Activated CD8-positive, alpha-beta memory T cell treated with anti-CD3 and anti-CD28 coated beads, Interleukin-2, amount 50 U/mL, for 4 hours (primary cell): ENCODE data around the gene SLC46A1.

Experiments
- DNase-seq: peaks from one replicate; pipeline ENCODE4 v3.0.0-alpha.2; 2020

The SLC46A1 gene

DNA sequence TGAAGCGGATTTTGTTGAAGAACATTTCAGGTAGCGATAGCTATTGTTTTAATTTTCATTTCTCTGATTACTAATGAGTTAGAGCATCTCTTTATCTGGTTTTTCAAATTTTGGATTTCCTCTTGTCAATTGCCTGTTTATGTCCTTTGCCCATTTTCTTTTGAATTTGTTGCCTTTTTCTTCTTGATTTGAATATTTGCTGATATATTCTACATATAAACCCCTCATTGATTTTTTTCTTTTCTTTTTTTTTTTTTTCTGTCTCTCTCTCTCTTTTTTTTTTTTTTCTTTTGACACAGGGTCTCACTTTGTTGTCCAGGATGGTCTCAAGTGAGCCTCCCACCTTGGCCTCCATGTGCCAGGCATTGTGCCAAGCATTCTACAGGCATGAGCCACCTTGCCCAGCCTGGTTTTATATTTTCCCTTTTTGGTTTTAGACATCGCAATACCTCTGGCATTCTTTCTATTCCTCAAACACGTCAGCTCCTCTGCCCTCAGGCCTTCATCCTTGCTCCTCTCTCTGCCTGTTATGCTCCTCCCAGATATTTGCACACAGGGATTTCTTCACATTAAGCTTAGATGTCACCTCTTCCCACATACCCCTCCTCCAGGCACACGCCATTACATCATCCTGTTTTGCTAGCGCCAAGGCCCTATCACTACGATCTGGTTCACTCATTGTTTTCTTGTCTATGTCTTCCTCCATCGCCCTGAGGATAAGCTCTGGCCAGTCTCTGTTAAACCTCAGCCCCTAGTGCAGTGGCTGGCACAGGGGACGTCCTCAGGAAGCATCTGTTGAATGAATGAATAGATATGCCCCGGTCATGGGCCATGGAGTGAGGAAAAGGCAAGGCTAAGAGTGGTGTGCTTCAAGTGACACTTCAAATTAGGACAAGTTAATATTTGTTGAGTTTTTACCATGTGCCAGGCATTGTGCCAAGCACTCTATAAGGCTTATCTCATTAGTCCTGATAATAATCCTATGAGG, 25.9 kb downstream of the SLC46A1 start:
- no peak for DNase-seq

DNA sequence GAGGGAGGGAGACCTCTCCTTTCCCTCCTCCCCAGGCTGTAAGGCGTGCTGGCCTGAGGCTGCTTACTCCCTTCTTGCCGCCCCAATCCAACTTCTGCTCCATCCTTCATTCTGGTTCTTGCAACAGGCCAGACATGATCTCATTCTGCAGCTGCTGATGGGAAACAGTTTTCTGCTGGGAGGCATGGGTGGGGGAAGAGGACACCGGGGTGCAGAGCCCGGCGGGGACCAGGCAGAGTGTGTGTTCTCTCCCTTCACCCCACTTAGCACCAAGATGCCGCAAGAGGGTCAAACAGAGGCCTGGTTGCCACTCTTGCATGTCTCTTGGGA, 33.1 kb downstream of the SLC46A1 start:
- no peak for DNase-seq

DNA sequence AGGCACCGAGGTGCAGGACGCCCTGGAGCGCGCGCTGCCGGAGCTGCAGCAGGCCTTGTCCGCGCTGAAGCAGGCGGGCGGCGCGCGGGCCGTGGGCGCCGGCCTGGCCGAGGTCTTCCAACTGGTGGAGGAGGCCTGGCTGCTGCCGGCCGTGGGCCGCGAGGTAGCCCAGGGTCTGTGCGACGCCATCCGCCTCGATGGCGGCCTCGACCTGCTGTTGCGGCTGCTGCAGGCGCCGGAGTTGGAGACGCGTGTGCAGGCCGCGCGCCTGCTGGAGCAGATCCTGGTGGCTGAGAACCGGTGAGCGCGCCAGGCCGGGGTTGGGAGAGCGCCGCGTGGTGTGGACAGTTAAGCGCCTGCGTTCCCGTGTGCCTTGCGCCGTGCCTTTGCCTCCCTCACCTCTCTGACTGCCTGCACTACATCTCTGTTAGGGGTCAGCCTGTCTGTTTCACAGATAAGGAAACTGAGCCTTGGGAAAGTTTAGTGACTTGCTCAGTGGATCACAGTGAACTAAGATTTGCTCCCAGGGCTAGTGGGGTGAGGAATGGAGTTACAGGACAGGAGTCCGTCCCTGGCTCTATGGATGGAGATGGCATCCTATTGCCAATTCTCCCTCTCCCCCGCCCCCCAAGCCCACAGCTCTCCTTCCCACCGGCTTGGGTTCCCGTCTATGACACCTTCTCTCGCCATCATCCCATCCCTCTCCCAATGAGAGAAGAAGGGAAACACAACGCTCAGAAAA, 33.6 kb downstream of the SLC46A1 start:
- no peak for DNase-seq

- DNase-seq, result peak; percentile 85
Measured at GRCh38 chr17:28371245-28372202, 34.5 kb downstream of the SLC46A1 start, which contains the start of gene SARM1. TSS of gene SARM1 (plus strand) at chr17:28371694. CDS start at chr17:28372033, 339 bp downstream.

DNA sequence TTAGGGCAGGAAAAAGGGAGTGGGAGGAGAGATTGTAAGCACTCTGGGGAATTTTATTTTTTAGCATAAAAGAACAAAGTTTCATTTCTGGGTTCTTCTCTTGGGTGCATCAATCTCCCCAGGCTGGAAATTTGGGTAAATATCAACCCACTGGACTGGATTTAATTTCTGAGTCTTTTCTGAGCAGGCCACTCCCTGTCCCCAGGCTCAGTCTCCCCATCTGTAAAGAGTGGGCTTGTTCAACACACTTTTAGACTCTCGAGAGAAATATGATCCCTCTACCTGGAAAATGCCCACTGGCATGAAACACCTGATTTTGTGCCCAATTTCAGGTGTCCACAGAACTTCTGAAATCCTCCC, 35.3 kb downstream of the SLC46A1 start:
- DNase-seq, result no peak

- DNase-seq, result no peak
Measured at GRCh38 chr17:28370035-28370743, 35.8 kb downstream of the SLC46A1 start, which contains the start of gene VTN. TSS of gene VTN (minus strand) at chr17:28370307. CDS start at chr17:28370203, 104 bp downstream.

- no peak for DNase-seq
Measured at GRCh38 chr17:28369684-28370034, 36.4 kb downstream of the SLC46A1 start.

GRCh38 chr17:28368915-28369683, 36.9 kb downstream of the SLC46A1 start:
- DNase-seq, result no peak

DNA sequence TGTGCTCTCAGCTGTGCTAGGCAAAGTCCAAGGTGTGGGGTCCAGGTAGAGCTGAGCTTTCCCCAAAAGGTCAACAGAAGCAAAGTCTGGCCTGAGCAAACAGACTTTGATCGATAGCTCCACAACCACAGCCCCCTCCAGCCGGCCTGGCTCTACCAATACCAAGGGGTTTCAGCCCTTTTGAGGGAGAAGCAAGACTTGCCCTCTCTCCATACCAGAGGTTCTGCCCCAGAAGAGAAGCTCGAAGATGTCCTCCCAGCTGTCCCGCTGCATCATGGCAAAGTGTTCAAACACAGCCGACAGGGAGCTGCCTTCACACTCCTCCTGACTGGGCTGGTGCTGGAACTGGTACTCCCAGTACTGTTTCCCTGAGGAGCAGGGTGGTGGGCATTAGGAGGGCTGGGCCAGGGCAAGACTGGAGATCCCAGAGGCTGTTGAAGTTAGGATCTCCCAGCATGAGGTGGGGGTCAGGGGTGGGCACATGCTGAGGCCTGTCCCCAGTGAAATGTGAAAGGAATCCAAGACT, 37.6 kb downstream of the SLC46A1 start:
- DNase-seq, result no peak

DNA sequence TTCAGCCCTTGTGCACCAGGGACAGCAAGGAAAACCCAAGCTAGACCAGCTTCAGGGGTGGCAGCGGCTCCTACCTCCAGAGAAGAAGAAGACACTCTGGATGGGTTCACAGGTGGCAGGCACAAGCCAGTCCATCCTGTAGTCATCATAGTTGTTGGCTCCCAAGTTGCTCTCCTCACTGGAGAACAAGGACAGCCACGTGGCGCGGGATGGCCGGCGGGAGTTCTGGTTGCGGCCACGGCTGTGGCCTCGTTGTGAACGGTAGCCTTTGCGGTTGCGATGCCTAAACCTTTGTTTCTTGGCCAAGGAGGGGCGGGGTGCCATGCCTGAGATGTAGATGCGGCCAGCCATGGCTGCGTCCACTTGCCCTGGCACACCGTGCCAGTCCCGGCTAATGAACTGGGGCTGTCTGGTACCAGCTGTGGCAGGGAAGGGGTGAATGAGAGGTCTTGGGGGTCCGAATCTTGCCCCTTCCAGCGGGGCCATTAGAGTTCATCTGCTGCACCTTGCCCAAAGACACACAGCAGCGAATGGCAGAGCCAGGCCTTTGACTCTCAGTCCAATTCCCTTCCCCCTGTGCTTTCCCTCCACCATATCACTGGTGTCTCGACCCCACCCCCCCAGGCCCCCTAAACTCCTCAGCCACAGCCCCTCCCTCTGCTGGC, 38.2 kb downstream of the SLC46A1 start:
- no peak for DNase-seq

- no peak for DNase-seq
Measured at GRCh38 chr17:28366605-28367004, 39.4 kb downstream of the SLC46A1 start.

DNA sequence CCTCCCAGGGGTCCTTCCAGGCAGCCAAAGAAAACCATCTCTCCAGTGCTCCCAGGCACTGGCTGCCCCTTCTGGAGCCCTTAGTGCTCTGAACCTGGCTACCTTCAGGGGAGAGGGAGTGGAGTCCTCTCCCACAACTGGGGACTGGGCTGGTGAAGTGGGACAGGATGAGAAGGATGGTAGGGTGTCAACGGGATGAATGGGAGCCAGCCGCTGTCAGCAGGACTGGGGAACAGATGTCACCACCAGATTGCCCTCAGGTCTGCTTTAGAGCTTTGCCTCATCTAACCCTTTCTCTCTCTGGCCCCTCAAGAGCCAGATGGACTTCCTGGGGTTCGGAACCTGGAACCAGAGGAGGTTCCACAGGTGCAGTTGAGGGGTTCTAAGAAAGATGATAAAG, 40.5 kb downstream of the SLC46A1 start:
- no peak for DNase-seq

DNA sequence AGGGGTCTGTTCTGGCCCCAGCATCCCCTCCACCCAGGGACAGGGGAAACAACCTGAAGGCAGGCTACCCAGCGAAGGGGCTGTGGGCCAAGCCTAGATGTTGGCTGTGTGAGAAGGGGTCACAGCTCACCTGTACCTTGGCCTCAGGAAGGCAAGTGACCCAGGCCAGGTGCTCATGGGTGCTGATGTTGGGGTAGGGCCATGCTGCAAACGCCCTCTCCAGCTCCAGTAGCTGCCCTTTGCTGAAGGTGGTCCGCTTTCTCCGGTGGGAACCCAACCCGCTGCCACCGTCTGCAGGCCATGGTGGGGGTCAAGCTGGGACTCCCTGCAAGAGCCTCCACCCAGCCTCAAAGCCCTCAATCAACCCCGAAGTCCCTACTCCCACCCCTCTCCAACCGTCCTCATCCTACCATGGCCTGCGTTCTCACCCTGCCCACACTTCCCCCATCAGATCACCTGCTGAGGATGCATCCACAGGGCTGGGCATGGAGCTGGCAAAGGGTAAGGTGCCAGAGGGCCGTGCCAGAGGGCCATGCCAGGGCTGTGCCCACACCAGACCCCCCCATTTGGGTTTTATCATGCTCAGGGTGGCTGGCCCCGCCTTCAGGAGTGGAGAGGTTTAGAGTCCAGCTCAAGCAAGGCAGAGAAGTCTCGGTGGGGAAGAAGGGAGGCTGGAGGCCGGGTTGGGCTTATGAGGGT, 41.2 kb downstream of the SLC46A1 start, which contains the start of gene SEBOX:
TSS of gene SEBOX (minus strand) at position 535 of the 699 bp plus-strand sequence. CDS start at position 487, 48 bp downstream.
- DNase-seq, result no peak

DNA sequence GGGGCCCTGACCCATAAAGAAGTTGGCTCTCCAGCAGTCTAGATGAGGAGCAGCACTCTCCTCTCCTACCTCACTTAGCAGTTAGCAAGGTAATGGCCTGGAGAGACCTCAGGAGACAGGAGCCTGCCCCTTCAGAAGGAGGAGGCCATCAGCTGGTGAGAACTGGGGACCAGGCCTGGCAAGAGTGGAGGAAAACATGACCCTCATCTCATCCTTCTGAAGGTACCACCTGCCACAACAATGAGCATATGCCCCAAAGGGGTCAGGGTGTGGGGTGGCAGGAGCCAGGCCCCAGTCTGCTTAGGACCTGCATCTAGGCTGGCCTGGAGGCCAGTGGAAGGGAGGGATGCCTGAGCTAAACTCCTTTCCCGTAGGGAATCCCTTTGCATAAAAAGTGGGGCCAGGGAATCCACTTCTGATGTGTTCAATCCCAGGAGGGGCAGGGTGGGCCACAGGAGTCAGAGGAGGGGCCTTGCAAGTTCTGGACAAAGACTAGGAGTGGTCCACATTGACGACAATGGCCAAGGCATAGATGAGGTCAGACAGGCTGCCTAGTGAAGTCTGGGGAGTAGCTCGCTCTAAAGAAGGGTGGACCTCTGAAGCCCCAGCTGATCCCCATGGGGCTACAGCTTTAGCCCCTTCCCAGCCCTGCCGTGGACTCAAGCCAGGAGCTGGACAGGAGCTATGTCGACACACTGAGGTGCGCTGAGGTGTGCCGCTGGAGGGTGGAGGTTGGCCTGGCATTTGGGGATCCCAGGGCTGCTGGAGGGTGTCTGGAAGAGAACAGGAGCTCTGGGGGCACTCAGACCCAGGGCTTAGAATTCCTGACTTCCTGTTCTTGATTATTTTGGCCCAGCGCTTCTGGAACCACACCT, 42.0 kb downstream of the SLC46A1 start:
- DNase-seq, result no peak

DNA sequence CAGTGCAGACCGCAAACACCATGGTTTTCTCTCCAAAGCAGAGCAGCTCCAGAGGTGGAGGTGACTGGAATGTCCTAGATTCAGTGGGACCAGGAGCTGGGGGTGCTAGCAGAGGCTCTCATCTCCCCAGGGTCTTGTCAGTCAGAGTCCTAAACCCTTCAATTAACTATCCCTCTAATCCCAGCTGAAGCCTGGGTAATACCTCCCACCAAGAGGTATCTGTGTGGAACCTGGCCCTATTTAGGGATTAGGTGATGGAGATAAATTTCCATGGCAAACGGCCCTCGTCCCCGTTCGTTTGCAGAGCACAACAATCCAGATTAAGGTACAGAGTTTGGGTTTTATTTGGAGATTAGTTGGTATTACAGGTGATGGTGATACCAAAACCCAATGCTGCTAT, 42.8 kb downstream of the SLC46A1 start:
- no peak for DNase-seq

- no peak for DNase-seq
Measured at GRCh38 chr17:28357901-28358197, 48.2 kb downstream of the SLC46A1 start.

- DNase-seq, result peak; percentile 95
Measured at GRCh38 chr17:28357061-28357900, 48.7 kb downstream of the SLC46A1 start, which contains the start of gene POLDIP2. TSS of gene POLDIP2 (minus strand) at chr17:28357527. CDS start at chr17:28357448, 79 bp downstream.

DNA sequence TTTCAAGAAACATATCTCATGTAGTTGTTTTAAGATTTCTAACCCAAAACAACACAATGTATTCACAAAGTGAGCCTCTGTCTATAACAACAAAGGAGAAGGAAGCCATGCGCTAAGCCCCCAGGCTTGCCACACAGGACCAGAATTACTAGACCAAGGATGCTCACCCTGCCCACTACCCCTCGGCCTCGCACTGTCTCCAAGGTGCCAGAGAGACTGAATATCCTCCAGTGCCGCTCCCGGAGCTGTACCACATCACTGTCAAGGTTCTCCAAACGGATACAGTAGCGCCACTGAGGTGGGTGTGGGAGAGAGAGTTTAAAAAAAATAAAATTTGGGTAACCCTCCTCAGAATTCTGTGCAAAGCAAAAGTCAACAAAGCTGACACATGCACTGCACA, 55.7 kb downstream of the SLC46A1 start:
- no peak for DNase-seq
